ENCODE data around the gene CHMP3.
"Not testable (repeated sequence)": the region's sequence is repeated elsewhere in the genome, so short reads cannot be mapped to it uniquely, and the experiment has no call there.

Gene CHMP3

GRCh38 chr2:86549440-86549839 is 13.8 kb downstream of the CHMP3 start:
- not testable (repeated sequence) for DNase-seq (ENCODE audit: low spot score)

- not testable (repeated sequence) for DNase-seq (ENCODE audit: low spot score)
These were observed 14.3 kb downstream of the CHMP3 start for GRCh38 chr2:86548913-86549396.

DNA sequence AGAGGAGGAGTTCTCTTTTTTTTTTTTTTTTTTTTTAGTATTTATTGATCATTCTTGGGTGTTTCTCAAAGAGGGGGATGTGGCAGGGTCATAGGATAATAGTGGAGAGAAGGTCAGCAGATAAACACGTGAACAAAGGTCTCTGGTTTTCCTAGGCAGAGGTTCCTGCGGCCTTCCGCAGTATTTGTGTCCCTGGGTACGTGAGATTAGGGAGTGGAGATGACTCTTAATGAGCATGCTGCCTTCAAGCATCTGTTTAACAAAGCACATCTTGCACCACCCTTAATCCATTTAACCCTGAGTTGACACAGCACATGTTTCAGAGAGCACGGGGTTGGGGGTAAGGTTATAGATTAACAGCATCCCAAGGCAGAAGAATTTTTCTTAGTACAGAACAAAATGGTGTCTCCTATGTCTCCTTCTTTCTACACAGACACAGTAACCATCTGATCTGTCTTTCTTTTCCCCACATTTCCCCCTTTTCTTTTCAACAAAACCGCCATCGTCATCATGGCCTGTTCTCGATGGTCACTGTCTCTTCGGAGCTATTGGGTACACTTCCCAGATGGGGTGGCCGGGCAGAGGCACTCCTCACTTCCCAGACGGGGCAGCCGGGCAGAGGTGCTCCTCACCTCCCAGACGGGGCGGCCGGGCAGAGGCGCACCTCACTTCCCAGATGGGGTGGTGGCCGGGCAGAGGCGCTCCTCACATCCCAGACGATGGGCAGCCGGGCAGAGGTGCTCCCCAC is 14.9 kb downstream of the CHMP3 start:
- DNase-seq (ENCODE audit: low spot score) = not testable (repeated sequence)

DNA sequence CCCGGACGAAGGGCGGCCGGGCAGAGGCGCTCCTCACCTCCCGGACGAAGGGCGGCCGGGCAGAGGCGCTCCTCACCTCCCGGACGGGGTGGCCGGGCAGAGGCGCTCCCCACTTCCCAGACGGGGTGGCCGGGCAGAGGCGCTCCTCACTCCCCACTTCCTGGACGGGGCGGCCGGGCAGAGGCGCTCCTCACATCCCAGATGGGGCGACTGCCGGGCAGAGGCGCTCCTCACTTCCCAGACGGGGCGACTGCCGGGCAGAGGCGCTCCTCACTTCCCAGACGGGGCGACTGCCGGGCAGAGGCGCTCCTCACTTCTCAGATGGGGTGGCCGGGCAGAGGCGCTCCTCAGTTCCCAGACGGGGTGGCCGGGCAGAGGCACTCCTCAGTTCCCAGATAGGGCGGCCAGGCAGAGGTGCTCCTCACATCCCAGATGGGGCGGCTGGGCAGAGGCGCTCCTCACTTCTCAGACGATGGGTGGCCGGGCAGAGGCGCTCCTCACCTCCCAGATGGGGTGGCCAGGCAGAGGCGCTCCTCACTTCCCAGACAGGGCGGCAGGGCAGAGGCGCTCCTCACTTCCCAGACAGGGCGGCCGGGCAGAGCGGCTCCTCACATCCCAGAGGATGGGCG is 17.8 kb downstream of the CHMP3 start:
- not testable (repeated sequence) for DNase-seq (ENCODE audit: low spot score)

GRCh38 chr2:86544278-86545099 is 18.8 kb downstream of the CHMP3 start:
- not testable (repeated sequence) for DNase-seq (ENCODE audit: low spot score)

- no peak for DNase-seq (ENCODE audit: low spot score)
These were observed 19.4 kb downstream of the CHMP3 start for GRCh38 chr2:86543793-86544192.

DNA sequence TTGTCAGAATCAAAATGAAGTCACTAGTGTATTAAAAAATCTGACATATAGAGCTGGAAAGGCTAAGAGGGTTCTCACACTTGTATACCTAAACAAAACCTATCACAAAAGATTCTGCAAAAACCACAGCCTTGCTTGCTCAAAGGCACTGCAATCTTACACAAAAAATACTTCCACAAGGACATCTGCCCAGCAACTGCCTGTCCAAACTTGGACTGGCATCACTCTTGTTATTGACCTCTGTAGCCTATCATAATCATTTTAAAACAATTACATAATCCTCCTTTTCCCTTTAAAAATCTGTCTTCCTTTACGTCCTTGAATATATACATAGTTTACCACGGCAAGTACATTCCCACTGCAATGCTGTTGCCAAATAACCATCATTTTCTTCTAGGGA is 19.9 kb downstream of the CHMP3 start:
- no peak for DNase-seq (ENCODE audit: low spot score)

GRCh38 chr2:86542814-86543213 is 20.4 kb downstream of the CHMP3 start:
- DNase-seq (ENCODE audit: low spot score) = no peak

GRCh38 chr2:86541334-86541733 is 21.9 kb downstream of the CHMP3 start:
- DNase-seq (ENCODE audit: low spot score) = no peak

DNA sequence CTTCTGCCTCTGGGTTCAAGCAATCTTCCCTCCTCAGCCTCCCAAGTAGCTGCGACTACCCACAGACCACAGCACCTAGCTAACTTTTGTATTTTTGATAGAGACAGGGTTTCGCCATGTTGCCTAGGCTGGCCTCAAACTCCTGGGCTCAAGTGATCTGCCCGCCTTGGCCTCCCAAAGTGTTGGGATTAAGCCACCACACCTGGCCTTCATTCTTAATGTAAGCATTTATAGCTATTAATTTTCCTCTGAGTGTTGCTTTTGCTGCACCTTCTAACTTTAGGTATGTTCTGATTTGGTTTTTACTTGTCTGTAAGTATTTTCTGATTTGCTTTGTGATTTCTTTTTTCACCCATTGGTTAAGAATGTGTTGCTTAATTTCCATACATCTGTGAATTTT is 29.7 kb downstream of the CHMP3 start:
- DNase-seq (ENCODE audit: low spot score) = no peak

DNA sequence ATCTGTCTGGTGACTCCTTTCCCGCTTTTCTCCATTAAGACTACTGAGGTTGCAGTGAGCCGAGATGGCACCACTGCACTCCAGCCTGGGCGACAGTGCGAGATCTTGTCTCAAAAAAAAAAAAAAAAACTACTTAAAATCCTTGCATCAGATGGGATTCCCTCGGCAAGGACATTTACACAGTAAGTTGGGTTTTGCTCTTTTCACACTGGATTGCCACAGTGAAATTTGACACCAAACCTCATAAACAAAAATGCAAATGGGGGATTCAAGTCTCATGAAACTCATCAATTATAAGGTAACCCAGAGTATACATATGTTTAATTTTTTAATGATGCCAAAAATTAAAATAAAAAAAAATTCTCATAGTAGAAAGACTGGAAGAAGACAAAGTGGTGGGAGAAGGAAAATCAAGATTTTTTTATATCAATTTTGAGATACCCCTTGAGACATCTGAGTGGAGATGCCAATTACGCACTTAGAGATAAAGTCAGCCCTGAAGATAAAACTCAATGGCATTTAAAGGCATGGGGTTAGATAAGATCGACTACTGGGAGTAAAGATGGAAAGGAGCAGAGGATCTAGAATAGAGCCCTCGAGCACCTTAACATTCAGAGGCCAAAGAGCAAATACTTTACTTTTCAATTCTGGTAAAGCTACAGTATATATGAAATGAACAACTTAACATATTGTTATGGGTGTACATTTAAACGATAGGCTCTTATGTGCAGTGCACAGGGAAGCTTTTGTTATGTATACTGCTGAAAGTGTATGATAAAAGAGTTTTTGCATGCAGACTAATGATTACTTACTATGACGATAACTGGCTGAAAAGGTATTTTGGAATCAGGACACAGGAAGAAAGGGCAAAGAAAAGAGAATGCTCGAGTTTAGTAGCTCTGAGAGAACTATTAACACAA is 37.6 kb downstream of the CHMP3 start:
- DNase-seq (ENCODE audit: low spot score) = no peak

GRCh38 chr2:86523491-86523890 is 39.8 kb downstream of the CHMP3 start:
- no peak for DNase-seq (ENCODE audit: low spot score)

DNA sequence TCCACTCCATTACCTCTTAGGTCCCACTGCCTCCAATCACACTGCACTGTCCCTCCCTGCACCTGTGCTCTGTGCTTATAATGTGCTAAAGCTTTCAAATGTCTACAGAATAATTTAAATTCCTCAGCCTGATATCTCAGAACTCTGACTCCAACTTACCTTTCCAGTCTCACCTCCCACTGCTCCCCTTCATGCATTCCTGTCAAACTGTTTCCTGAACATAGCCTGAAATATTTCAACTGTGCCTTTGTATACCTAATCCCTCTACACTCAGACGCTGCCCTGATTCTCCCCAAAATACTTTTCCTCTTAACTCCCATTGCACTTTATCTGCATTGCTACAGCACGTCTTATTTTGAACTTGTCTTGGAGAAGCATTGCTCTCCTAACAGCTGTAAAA is 40.5 kb downstream of the CHMP3 start:
- no peak for DNase-seq (ENCODE audit: low spot score)

GRCh38 chr2:86521922-86522321 is 41.3 kb downstream of the CHMP3 start:
- DNase-seq (ENCODE audit: low spot score) = no peak

DNA sequence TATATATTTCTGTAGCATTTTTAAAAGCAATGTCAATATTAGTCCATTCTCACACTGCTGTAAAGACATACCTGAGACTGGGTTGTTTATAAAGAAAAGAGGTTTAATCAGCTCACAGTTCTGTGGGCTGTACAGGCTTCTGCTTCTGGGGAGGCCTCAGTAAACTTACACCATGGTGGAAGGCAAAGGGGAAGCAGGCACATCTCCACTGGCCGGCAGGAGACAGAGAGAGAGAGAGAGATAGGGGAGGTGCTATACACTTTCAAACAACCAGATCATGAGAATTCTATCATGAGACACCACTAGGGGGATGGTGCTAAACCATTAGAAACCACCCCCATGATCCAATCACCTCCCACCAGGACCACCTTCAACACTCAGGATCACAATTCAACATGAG is 43.1 kb downstream of the CHMP3 start:
- DNase-seq (ENCODE audit: low spot score) = no peak

DNA sequence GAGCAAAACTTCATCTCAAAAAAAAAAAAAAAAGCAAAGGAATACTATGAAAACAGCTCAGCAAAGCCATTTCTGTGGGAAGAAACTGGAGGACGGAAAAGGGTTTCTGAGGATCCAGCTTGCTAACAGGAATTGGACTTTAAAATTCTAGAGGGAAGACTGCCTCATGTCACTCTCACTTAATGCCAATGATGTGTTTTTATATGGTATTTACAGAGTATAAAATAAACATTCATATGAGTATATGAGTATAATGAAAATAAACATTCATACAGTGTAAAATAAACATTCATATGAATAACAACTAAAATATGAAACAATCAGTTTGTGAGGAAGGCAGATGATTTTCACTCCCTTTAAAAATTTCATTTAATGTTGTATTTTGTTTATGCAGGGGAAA is 43.9 kb downstream of the CHMP3 start:
- no peak for DNase-seq (ENCODE audit: low spot score)

DNA sequence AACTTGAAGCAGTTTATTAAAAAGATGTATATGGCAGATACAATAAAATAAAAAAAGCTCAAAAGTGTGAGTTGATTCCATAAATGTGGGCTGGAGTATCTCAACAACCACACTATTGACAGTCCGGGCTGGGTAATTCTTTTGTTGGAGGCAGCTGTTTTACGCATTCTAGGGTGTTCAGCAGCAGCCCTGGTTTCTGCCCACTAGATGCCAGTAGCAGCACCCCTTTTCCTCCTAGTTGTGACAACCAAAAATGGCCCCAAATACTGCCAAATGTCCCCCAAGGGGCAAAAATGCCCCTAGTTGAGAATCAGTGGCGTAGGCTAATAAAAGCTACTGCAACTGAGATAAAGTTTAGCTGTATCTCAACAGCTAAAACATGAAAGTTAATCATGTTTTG is 44.8 kb downstream of the CHMP3 start:
- peak; percentile 29 for DNase-seq (ENCODE audit: low spot score)

- DNase-seq (ENCODE audit: low spot score) = no peak
These were observed 49.1 kb downstream of the CHMP3 start for GRCh38 chr2:86513948-86514660.

- DNase-seq (ENCODE audit: low spot score) = no peak
These were observed 50.4 kb downstream of the CHMP3 start for GRCh38 chr2:86512892-86513291.

GRCh38 chr2:86512034-86512433 is 51.2 kb downstream of the CHMP3 start:
- DNase-seq (ENCODE audit: low spot score) = no peak

GRCh38 chr2:86510436-86510933 is 52.8 kb downstream of the CHMP3 start:
- no peak for DNase-seq (ENCODE audit: low spot score)

Measured in hematopoietic multipotent progenitor cell treated with erythropoietin and hydrocortisone succinate and interleukin-3 and kit ligand, for 15 days (in vitro differentiated cells).